Thoracic aorta (tissue), 2 donors: ENCODE results near the gene DLX3. TPM values are rescaled to one million over a fixed set of nuclear protein-coding genes. Genes with fewer than 3 reads are reported as not detected.

ENCODE experiments used
- ATAC-seq: fragments of 150-250 bp; one replicate; pipeline ENCODE4 v1.8.0; 2017; ENCODE audit warnings: low read depth; ENCODE audit not compliant: insufficient number of reproducible peaks, low FRiP score
- DNase-seq: peaks from one replicate; pipeline ENCODE4 v3.0.0-alpha.2; 2020; ENCODE audit warnings: low spot score
- H3K27ac ChIP-seq, 2 donors: fragments of 200-600 bp; sonication (generic); 1 replicate in 1 of 2; 2 replicates in 1 of 2; pipeline ENCODE4 v1.5.1; 2016; ENCODE audit warnings: mild to moderate bottlenecking in 2 of 2, moderate library complexity in 2 of 2
- H3K27me3 ChIP-seq: fragments of 200-600 bp; sonication (generic); replicated peaks from 2 replicates; pipeline ENCODE4 v1.6.0; 2016; ENCODE audit warnings: mild to moderate bottlenecking; ENCODE audit not compliant: insufficient read depth
- H3K36me3 ChIP-seq: fragments of 200-600 bp; sonication (generic); one replicate; pipeline ENCODE4 v1.5.1; 2016
- H3K4me1 ChIP-seq, 2 donors: fragments of 200-600 bp; sonication (generic); 1 replicate in 1 of 2; 2 replicates in 1 of 2; pipeline versions ENCODE4 v1.5.1 to v1.6.0; 2016; ENCODE audit warnings: low read depth in 2 of 2, mild to moderate bottlenecking in 1 of 2; ENCODE audit not compliant: control insufficient read depth in 1 of 2
- H3K4me3 ChIP-seq: fragments of 200-600 bp; sonication (generic); 2 replicates; pipeline ENCODE4 v1.5.1; 2016; ENCODE audit warnings: mild to moderate bottlenecking
- H3K9me3 ChIP-seq: fragments of 200-600 bp; sonication (generic); 2 replicates; pipeline ENCODE4 v1.5.1; 2016
- CTCF ChIP-seq: fragments of 200-600 bp; sonication (generic); IDR thresholded peaks from one replicate; pipeline ENCODE4 v1.5.1; 2019; ENCODE audit warnings: antibody characterized with exemption
- total RNA-seq, 2 donors: library from RNA; depleted of rRNA; stranded (reverse); fragments of >200 nt; gene quantifications; one replicate each; pipeline versions ENCODE4 v1.1.0 to v1.2.3, GENCODE V29; 2016

The DLX3 gene
- total RNA-seq, 2 donors from 2014 or later = 0.54 TPM; not detected in 1

- ATAC-seq = no peak
- Histone ChIP-seq H3K36me3 (no peaks in the 10 kb centered on the region), H3K27me3 (no peaks in the 10 kb centered on the region), H3K4me3 (no peak overlapping the region), H3K27ac (no peak overlapping the region), H3K4me1 (peaks cover 7% of the 10 kb centered on the region in 2 donors), H3K9me3 (no peaks in the 10 kb centered on the region)
- no peak for TF ChIP-seq CTCF
- DNase-seq = no peak
Observed at GRCh38 chr17:50022463-50023130, 27.6 kb upstream of the DLX3 start.

- DNase-seq = no peak
- ATAC-seq = no peak
- no peaks in the 10 kb centered on the region for H3K9me3 ChIP-seq
- H3K4me1 ChIP-seq = no peaks in the 10 kb centered on the region
- no peak overlapping the region for H3K27ac ChIP-seq
- TF ChIP-seq CTCF = no peak
- no peak overlapping the region for H3K4me3 ChIP-seq
- H3K36me3 ChIP-seq = no peaks in the 10 kb centered on the region
- H3K27me3 ChIP-seq = no peaks in the 10 kb centered on the region
Observed at GRCh38 chr17:50021681-50022370, 26.8 kb upstream of the DLX3 start.

- H3K36me3 ChIP-seq = no peaks in the 10 kb centered on the region
- H3K4me3 ChIP-seq = no peak overlapping the region
- H3K9me3 ChIP-seq = no peaks in the 10 kb centered on the region
- no peak overlapping the region for H3K27ac ChIP-seq
- no peak for DNase-seq
- no peak for ATAC-seq
- TF ChIP-seq CTCF = no peak
- H3K4me1 ChIP-seq = no peaks in the 10 kb centered on the region
- no peaks in the 10 kb centered on the region for H3K27me3 ChIP-seq
Observed at GRCh38 chr17:50020841-50021599, 26.0 kb upstream of the DLX3 start.

GRCh38 chr17:50018909-50019308 lies 23.9 kb upstream of the DLX3 start:
- Histone ChIP-seq H3K36me3 (no peaks in the 10 kb centered on the region), H3K4me3 (no peak overlapping the region), H3K9me3 (peaks cover 4% of the 10 kb centered on the region), H3K4me1 (no peaks in the 10 kb centered on the region), H3K27ac (no peak overlapping the region), H3K27me3 (no peaks in the 10 kb centered on the region)
- no peak for TF ChIP-seq CTCF
- DNase-seq = no peak
- ATAC-seq = no peak

GRCh38 chr17:50015146-50015545 lies 20.1 kb upstream of the DLX3 start:
- H3K4me1 ChIP-seq = no peaks in the 10 kb centered on the region
- DNase-seq (no peak), ATAC-seq (no peak)
- H3K36me3 ChIP-seq = no peaks in the 10 kb centered on the region
- H3K27ac ChIP-seq = no peak overlapping the region
- no peak overlapping the region for H3K4me3 ChIP-seq
- TF ChIP-seq CTCF = no peak
- H3K27me3 ChIP-seq = no peaks in the 10 kb centered on the region
- H3K9me3 ChIP-seq = peaks cover 13% of the 10 kb centered on the region
